GM21528 (cell line): ENCODE results near the gene TM4SF20.

Source experiments
- ATAC-seq: cut with Tn5 transposase; IDR thresholded peaks from one replicate; pipeline ENCODE4 v1.9.1; 2021; ENCODE audit warnings: mild to moderate bottlenecking, moderate library complexity; ENCODE audit not compliant: unreplicated experiment, low FRiP score

TM4SF20 gene

DNA sequence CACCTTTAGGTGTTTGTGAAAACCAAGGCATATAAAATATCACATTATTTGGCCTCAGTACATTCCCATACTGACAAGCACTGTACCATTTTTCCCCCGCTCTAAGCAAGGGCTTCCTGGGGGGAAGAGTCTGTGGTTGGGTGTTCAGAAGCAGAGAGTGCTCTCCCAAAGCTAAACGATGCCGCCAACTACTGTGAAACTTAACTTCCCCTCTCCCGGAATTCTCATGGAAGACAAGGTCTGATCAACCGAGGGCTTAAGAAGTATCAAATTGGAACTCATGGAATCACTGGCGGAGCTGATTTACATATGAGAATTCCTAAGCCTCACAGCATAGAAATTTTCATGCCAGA, 54.5 kb downstream of the TM4SF20 start:
- no peak for ATAC-seq

DNA sequence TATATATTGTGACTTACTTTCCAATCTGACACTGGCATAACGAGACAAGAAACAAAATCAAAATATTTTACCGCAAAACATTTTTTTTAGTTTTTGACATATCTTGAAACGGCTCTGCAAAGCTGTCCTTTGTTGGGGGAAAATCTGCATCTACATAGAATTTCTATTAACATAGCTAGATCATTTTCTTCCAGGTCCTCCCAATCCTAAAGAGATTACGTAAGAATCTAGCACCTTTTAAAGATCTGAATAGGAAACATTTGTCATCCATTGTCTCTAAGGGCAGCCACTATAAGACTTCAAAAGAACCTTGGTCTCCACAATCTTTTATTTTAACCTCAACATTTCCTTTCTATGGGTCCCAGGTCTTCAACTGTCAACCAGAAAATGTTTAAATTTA, 55.3 kb downstream of the TM4SF20 start:
- no peak for ATAC-seq

DNA sequence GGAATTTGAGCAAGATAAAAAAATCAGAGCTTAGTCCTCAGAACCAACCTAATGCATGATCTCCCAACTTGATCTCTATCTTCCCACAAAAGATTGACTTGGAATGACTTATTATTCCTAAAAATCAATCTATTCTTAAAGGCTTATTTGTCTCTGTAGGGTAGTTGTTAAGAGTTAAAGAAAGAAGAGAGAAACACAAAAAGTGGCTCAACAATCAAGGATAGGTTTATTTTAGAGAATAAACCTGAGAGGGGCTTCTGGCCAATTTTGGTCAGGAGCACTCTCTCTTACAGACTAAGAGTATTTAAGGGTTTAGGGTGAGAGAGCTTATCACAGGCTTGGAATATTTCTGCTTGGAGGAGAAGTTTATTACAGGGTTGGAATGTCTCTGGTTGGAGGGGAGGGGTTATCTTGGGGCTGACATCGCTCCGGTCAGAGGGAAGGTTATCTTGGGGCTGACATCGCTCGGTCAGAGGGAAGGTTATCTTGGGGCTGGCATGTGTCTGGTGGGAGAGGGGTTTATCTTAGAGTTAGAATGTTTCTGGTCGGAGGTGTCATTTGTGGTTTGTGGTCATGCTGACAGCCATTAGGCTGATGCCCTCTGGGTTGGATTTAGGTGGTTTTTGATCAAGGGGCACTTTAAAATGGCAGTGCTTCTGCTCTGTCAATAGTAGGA, 56.4 kb downstream of the TM4SF20 start:
- no peak for ATAC-seq

DNA sequence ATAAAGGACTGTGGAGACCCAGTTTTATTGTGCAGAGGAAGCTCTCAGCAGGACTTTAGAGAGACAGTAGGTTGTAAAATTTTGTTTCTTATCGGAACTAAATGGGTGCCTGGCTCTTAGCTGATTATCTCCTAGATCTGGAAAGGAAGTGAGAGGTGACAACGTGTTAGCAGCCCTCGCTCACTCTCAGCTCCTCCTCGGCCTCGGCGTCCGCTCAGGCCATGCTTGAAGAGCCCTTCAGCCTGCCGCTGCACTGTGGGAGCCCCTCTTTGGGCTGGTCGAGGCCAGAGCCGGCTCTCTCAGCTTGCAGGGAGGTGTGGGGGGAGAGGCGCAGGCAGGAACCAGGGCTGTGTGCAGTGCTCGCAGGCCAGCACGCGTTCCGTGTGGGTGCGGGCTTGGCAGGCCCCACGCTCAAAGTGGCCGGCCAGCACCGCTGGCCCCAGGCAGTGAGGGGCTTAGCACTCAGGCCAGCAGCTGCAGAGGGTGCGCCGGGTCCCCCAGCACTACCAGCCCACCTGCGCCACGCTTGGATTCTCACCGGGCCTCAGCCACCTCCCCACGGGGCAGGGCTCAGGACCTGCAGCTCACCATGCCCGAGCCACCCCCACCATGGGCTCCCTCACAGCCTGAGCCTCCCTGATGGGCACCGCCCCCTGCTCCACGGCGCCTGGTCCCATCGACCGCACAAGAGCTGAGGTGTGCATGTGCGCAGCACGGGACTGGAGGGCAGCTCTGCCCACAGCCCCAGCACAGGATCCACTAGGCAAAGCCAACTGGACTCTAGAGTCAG, 58.6 kb downstream of the TM4SF20 start:
- ATAC-seq, result no peak

DNA sequence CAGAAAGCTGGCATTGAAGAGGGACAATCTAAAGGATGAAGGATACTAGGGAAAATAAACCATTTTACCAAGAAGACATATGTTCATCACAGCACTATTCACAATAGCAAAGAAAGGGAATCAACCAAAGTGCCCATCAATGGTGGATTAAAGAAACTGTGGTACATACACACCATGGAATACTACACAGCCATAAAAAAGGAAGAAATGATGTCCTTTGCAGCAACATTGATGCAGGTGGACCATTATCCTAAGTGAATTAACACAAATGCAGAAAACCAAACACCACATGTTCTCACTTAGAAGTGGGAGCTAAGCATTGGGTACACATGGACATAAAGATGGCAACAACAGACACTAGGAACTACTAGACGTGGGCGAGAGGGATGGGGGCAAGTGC, 61.3 kb downstream of the TM4SF20 start:
- no peak for ATAC-seq

DNA sequence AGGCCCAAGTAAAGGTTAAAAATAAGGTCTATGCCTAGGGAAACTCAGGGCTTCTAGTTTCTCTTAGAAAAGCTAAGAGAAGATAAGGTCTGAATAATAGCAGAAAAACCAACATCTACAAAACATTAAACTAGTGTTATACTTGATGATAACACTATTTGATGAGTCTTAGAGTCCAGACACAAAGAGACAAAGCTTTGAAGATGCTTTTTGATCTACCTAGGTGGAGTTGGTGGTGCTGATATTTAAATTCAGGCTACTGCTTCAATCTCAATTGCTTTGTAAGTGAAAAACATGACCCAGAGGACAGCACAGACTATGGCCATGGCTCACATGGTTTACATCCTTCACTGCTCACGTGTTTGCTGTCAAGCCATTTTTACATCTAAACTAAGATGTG, 65.8 kb downstream of the TM4SF20 start:
- ATAC-seq, result no peak

DNA sequence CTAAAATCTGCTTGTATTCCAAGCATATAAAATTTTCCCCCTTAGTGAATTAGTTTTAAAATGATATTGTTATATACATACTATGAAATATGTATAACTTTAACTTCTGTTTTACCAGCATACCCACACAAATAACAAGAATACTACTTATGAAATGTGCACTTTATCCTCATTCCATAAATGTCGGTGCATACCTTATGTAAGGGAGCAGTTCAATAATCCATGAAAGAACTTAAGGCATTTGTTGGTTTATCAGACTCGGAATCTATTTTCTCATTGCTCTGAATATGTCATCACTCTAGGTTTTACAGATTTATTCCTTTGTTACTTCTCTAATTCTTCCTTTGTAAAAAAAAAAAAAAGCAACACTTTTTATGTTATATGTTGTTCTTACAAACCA, 66.5 kb downstream of the TM4SF20 start:
- no peak for ATAC-seq
